Spleen (tissue), 11 donors: ENCODE data around the gene NR3C2. TPM values are rescaled to one million over a fixed set of nuclear protein-coding genes. Genes with fewer than 3 reads are reported as not detected.

ENCODE experiments used
- DNase-seq: peaks from one replicate; pipeline ENCODE4 v3.0.0-alpha.2; 2020
- H3K27ac ChIP-seq, 8 donors: fragments of 200-600 bp; sonication (generic) in 7 of 8; 1 replicate in 4 of 8; 2 replicates in 4 of 8; pipeline versions ENCODE4 v1.5.0 to v1.8.0; 2016 to 2021; ENCODE audit warnings: inconsistent platforms in 4 of 8, mild to moderate bottlenecking in 4 of 8, moderate library complexity in 1 of 8
- H3K27me3 ChIP-seq, 7 donors: fragments of 200-600 bp; sonication (generic) in 6 of 7; replicated peaks in 1 of 7; 1 replicate in 4 of 7; 2 replicates in 3 of 7; pipeline versions ENCODE4 v1.5.0 to v1.8.0; 2016 to 2021; ENCODE audit warnings: inconsistent platforms in 3 of 7, mild to moderate bottlenecking in 1 of 7
- H3K36me3 ChIP-seq, 6 donors: fragments of 200-600 bp; sonication (generic) in 5 of 6; 1 replicate in 4 of 6; 2 replicates in 2 of 6; pipeline versions ENCODE4 v1.5.0 to v1.8.0; 2016 to 2021; ENCODE audit warnings: inconsistent platforms in 2 of 6
- H3K4me1 ChIP-seq, 6 donors: fragments of 200-600 bp; sonication (generic) in 5 of 6; 1 replicate in 3 of 6; 2 replicates in 3 of 6; pipeline versions ENCODE4 v1.5.0 to v1.8.0; 2016 to 2021; ENCODE audit warnings: inconsistent platforms in 3 of 6
- H3K4me3 ChIP-seq, 8 donors: fragments of 200-600 bp; sonication (generic) in 7 of 8; 1 replicate in 4 of 8; 2 replicates in 4 of 8; pipeline versions ENCODE4 v1.5.0 to v1.8.0; 2016 to 2021; ENCODE audit warnings: inconsistent platforms in 4 of 8, mild to moderate bottlenecking in 4 of 8, moderate library complexity in 2 of 8
- H3K9me3 ChIP-seq, 8 donors: fragments of 200-600 bp; sonication (generic) in 7 of 8; 1 replicate in 4 of 8; 2 replicates in 4 of 8; pipeline versions ENCODE4 v1.5.0 to v1.8.0; 2016 to 2021; ENCODE audit warnings: inconsistent platforms in 4 of 8
- CTCF ChIP-seq, 11 experiments: fragments of 200-600 bp in 7 of 11; fragments of 450-650 bp in 4 of 11; sonication (generic) in 4 of 11; IDR thresholded peaks in 8 of 11; conservative IDR thresholded peaks in 3 of 11; 1 replicate in 7 of 11; 2 replicates in 4 of 11; pipeline versions ENCODE4 v1.4.0 to v1.8.0; 2016 to 2021; ENCODE audit warnings: antibody characterized with exemption in 11 of 11, inconsistent platforms in 4 of 11, mild to moderate bottlenecking in 1 of 11
- POLR2A ChIP-seq, 3 donors: fragments of 450-650 bp; IDR thresholded peaks; one replicate each; pipeline ENCODE4 v1.5.1; 2017; ENCODE audit warnings: antibody characterized with exemption in 3 of 3, mild to moderate bottlenecking in 1 of 3
- POLR2AphosphoS5 ChIP-seq, 3 donors: sonication (generic); formaldehyde crosslinking; IDR thresholded peaks; one replicate each; pipeline ENCODE4 v1.5.1; 2017; ENCODE audit warnings: antibody characterized with exemption in 3 of 3
- WGBS, 5 donors: extraction: QIAGEN DNeasy Blood & Tissue Kit in 3 of 5; methylation state at CpG; one replicate each; pipeline versions ENCODE4 v1.1.5 to v1.1.7; 2013 to 2018; 5-methylcytosine and 5-hydroxymethylcytosine counted together
- intact Hi-C: fragments of 100-400 bp; cut with DNase I; formaldehyde crosslinking; loops from one replicate; pipeline ENCODE4 v1.15.0; 2023; ENCODE audit warnings: low total_unique reads
- polyA plus RNA-seq, 3 donors: library from polyadenylated mRNA; stranded (reverse); fragments of 200-250 nt; gene quantifications; one replicate each; pipeline ENCODE4 v1.2.1, GENCODE V29; 2013
- total RNA-seq, 7 donors: library from RNA; depleted of rRNA in 3 of 7; stranded (reverse); fragments of >200 nt in 3 of 7; fragmentation: NEBNext Ultra II Directional in 4 of 7; extraction: Animal tissue kit (Norgen Biotek cat#: 25700) in 4 of 7; gene quantifications; one replicate each; pipeline versions ENCODE4 v1.1.0 to v1.2.1, GENCODE V29; 2016 to 2021
- donor health status: healthy with polysubstance abuse.
- donor health status: DM: no; HTN: no; CAD: no; lungs with moderate emphysema.
- donor health status: DM: no; HTN: no; CAD: no.
- donor health status: Bipolar disorder and iron deficiency.
- donor health status: healthy.
- donor health status: DM: no; HTN: no; CAD: no.
- donor health status: DM: yes; HTN: yes; CAD: no.

NR3C2 gene
- total and polyA plus RNA-seq, 10 donors = 1.2 to 25.9 (median 16.2) TPM

DNA sequence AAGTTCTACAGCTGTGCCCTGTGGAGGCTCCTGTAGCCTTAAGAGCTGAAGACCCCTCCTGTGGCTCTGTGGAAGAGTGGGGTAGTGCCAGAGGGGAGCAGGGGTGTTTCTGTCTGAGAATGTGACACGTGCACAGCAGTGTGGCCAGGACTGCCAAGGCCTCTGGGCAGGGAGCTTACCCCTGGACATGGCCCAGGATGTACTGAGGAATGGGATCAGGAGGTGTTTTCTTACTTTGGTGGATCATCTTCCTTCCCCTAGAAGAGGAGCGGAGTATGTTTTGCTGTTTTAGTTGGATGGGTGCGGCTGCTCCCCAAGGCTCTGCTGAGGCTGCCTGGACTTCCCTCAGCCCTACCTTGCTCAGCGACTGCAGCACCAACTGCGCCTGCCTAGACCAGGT, 367.8 kb downstream of the NR3C2 start:
- H3K27ac ChIP-seq = no peak overlapping the region
- peaks cover 0 to 9% (median 0%) of the 10 kb centered on the region in 6 donors for H3K4me1 ChIP-seq
- intact Hi-C loops = no loop called here
- peaks cover 0 to 78% (median 3%) of the 10 kb centered on the region in 6 donors for H3K36me3 ChIP-seq
- H3K4me3 ChIP-seq = no peak overlapping the region
- 89 to 97% (median 95%) methylated on average over 3 to 5 of the region's 5 CpGs for WGBS, 5 donors
- TF ChIP-seq POLR2AphosphoS5 (IDR thresholded peaks at IDR 0.05) (no peak), POLR2A (IDR thresholded peaks at IDR 0.05) (no peak), CTCF (IDR thresholded peaks at IDR 0.05 in 8 of 11, conservative IDR thresholded peaks at IDR 0.05 in 3 of 11) (no peak)
- DNase-seq = no peak
- H3K27me3 ChIP-seq = no peaks in the 10 kb centered on the region
- H3K9me3 ChIP-seq = peaks cover 0 to 48% (median 38%) of the 10 kb centered on the region in 8 donors

DNA sequence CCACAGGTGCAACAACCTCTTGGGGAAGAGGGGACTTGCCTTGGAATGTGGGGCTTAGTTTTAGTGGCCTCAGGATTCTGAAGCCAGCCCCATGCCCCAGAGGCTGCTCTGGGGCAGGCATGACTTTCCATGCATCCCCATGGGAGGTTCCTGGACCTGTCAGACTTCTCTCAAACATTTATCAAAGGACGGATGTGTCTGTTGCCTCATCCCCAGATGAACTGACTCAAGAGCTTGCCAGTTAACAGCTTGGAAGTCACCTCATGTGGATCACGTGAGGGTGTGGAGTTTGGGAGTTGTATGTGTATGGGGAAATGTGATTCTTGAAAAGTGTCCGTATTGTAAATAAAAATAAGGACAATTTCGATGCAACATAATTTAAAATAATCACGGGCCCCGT, 368.9 kb downstream of the NR3C2 start:
- no peak for DNase-seq
- H3K4me3 ChIP-seq = no peak overlapping the region
- TF ChIP-seq POLR2A (IDR thresholded peaks at IDR 0.05) = no peak
- TF ChIP-seq POLR2AphosphoS5 (IDR thresholded peaks at IDR 0.05) = no peak
- TF ChIP-seq CTCF (IDR thresholded peaks at IDR 0.05 in 8 of 11, conservative IDR thresholded peaks at IDR 0.05 in 3 of 11) = no peak
- intact Hi-C loops = no loop called here
- H3K36me3 ChIP-seq = peaks cover 0 to 67% (median 3%) of the 10 kb centered on the region in 6 donors
- H3K4me1 ChIP-seq = peaks cover 0 to 18% (median 0%) of the 10 kb centered on the region in 6 donors
- no peak overlapping the region for H3K27ac ChIP-seq
- H3K27me3 ChIP-seq = no peaks in the 10 kb centered on the region
- WGBS, 5 donors = 92 to 98% (median 94%) methylated on average over 6 of the region's 6 CpGs
- peaks cover 0 to 48% (median 38%) of the 10 kb centered on the region in 8 donors for H3K9me3 ChIP-seq

- Histone ChIP-seq H3K4me1 (peaks cover 0 to 18% (median 0%) of the 10 kb centered on the region in 6 donors), H3K4me3 (no peak overlapping the region), H3K27me3 (no peaks in the 10 kb centered on the region), H3K36me3 (peaks cover 0 to 62% (median 3%) of the 10 kb centered on the region in 6 donors), H3K9me3 (peaks cover 0 to 48% (median 38%) of the 10 kb centered on the region in 8 donors), H3K27ac (no peak overlapping the region)
- no peak for DNase-seq
- WGBS, 5 donors = 90 to 98% (median 97%) methylated on average over 9 of the region's 9 CpGs
- no peak for TF ChIP-seq POLR2AphosphoS5 (IDR thresholded peaks at IDR 0.05)
- no peak for TF ChIP-seq POLR2A (IDR thresholded peaks at IDR 0.05)
- TF ChIP-seq CTCF (IDR thresholded peaks at IDR 0.05 in 8 of 11, conservative IDR thresholded peaks at IDR 0.05 in 3 of 11) = no peak
- intact Hi-C loops = no loop called here
Measured at GRCh38 chr4:148072789-148073188, 369.4 kb downstream of the NR3C2 start.

DNA sequence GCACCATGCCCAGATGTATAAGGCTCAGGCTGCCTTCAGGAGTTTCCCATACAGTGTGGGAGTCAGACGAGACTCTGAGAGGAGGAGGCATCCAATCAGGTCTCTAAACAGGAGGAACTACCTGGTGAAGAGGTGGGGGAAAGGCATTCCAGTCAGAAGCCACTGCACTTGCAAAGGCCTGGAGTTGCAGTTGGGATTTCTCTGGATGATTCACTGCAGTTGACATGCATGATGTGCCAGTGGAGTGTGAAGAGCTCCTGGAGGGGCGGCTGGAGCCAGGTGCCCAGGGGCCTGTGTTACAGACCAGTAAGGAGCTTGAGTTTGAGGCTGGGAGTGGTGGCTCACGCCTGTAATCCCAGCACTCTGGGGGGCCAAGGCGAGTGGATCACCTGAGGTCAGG, 371.2 kb downstream of the NR3C2 start:
- Histone ChIP-seq H3K9me3 (peaks cover 0 to 34% (median 27%) of the 10 kb centered on the region in 8 donors), H3K27me3 (no peaks in the 10 kb centered on the region), H3K27ac (no peak overlapping the region), H3K4me3 (no peak overlapping the region), H3K4me1 (peaks cover 0 to 26% (median 4%) of the 10 kb centered on the region in 6 donors), H3K36me3 (peaks cover 0 to 51% (median 3%) of the 10 kb centered on the region in 6 donors)
- TF ChIP-seq CTCF (IDR thresholded peaks at IDR 0.05 in 8 of 11, conservative IDR thresholded peaks at IDR 0.05 in 3 of 11) (no peak), POLR2A (IDR thresholded peaks at IDR 0.05) (no peak)
- intact Hi-C loops = no loop called here
- WGBS, 5 donors = 87 to 96% (median 94%) methylated on average over 4 of the region's 4 CpGs
- no peak for DNase-seq
